Spleen (tissue), 7 donors: ENCODE data around the gene PRMT1.

Source experiments
- CTCF ChIP-seq, 11 experiments: fragments of 200-600 bp in 7 of 11; fragments of 450-650 bp in 4 of 11; sonication (generic) in 4 of 11; IDR thresholded peaks in 8 of 11; conservative IDR thresholded peaks in 3 of 11; 1 replicate in 7 of 11; 2 replicates in 4 of 11; pipeline versions ENCODE4 v1.4.0 to v1.8.0; 2016 to 2021; ENCODE audit warnings: antibody characterized with exemption in 11 of 11, inconsistent platforms in 4 of 11, mild to moderate bottlenecking in 1 of 11
- POLR2A ChIP-seq, 3 donors: fragments of 450-650 bp; IDR thresholded peaks; one replicate each; pipeline ENCODE4 v1.5.1; 2017; ENCODE audit warnings: antibody characterized with exemption in 3 of 3, mild to moderate bottlenecking in 1 of 3
- donor health status: DM: no; HTN: no; CAD: no; lungs with moderate emphysema.
- donor health status: DM: no; HTN: no; CAD: no.
- donor health status: DM: no; HTN: no; CAD: no.

- TF ChIP-seq CTCF (IDR thresholded peaks at IDR 0.05 in 8 of 11, conservative IDR thresholded peaks at IDR 0.05 in 3 of 11) (no peak), POLR2A (IDR thresholded peaks at IDR 0.05) (no peak)
Measured at GRCh38 chr19:49686503-49687088, 9.5 kb downstream of the PRMT1 start.
